Natural killer cell (primary cell): ENCODE measurements around the gene COG5. TPM values are rescaled to one million over a fixed set of nuclear protein-coding genes. Genes with fewer than 3 reads are reported as not detected.
"Not testable (repeated sequence)": the region's sequence is repeated elsewhere in the genome, so short reads cannot be mapped to it uniquely, and the experiment has no call there.

Experiments
- ATAC-seq, 3 donors: fragments of 150-1000 bp in 2 of 3; fragments of 200-7000 bp in 1 of 3; cut with Tn5 transposase; 1 replicate in 1 of 3; 2 replicates in 2 of 3; pipeline ENCODE4 v1.10.0; 2021; ENCODE audit warnings: mild to moderate bottlenecking in 2 of 3, moderate library complexity in 2 of 3
- DNase-seq, 2 donors: peaks; one replicate each; pipeline versions ENCODE4 v3.0.0 to v3.0.0-alpha.2; 2013 to 2021; ENCODE audit warnings: mixed read lengths in 1 of 2
- H3K27ac ChIP-seq: one replicate; pipeline ENCODE4 v1.5.1; 2013; ENCODE audit warnings: mild to moderate bottlenecking, low read length
- H3K27me3 ChIP-seq: one replicate; pipeline ENCODE4 v1.6.1; 2013; ENCODE audit warnings: low read length; ENCODE audit not compliant: control insufficient read depth, insufficient read depth
- H3K36me3 ChIP-seq: one replicate; pipeline ENCODE4 v1.6.1; 2013; ENCODE audit warnings: low read length; ENCODE audit not compliant: control insufficient read depth, insufficient read depth
- H3K4me1 ChIP-seq: one replicate; pipeline ENCODE4 v1.6.1; 2013; ENCODE audit warnings: low read length; ENCODE audit not compliant: control insufficient read depth, insufficient read depth
- H3K4me3 ChIP-seq: one replicate; pipeline ENCODE4 v1.5.1; 2013; ENCODE audit warnings: low read length
- H3K9me3 ChIP-seq: one replicate; pipeline ENCODE4 v1.6.1; 2013; ENCODE audit warnings: low read length; ENCODE audit not compliant: control insufficient read depth, insufficient read depth
- H3K27ac Mint-ChIP-seq, 2 donors: one replicate each; pipeline ENCODE4 v1.8.0; 2022; ENCODE audit warnings: mild to moderate bottlenecking in 2 of 2, mixed read lengths in 2 of 2, moderate library complexity in 1 of 2
- H3K27me3 Mint-ChIP-seq, 2 donors: one replicate each; pipeline ENCODE4 v1.8.0; 2022; ENCODE audit warnings: low read depth in 2 of 2, mixed read lengths in 2 of 2
- H3K36me3 Mint-ChIP-seq: one replicate; pipeline ENCODE4 v1.8.0; 2022; ENCODE audit warnings: mixed read lengths
- H3K4me1 Mint-ChIP-seq, 2 donors: one replicate each; pipeline ENCODE4 v1.8.0; 2022; ENCODE audit warnings: mixed read lengths in 2 of 2
- H3K4me3 Mint-ChIP-seq: one replicate; pipeline ENCODE4 v1.8.0; 2022; ENCODE audit warnings: mild to moderate bottlenecking, moderate library complexity, mixed read lengths
- H3K9me3 Mint-ChIP-seq, 2 donors: one replicate each; pipeline ENCODE4 v1.8.0; 2022; ENCODE audit warnings: mixed read lengths in 2 of 2
- CTCF ChIP-seq: fragments of 200-600 bp; IDR thresholded peaks from one replicate; pipeline ENCODE4 v1.8.0; 2022; ENCODE audit warnings: antibody characterized with exemption
- WGBS: methylation state at CpG from one replicate; pipeline ENCODE4 v1.1.7; 2013; ENCODE audit warnings: missing lambda C conversion rate; ENCODE audit not compliant: insufficient coverage; 5-methylcytosine and 5-hydroxymethylcytosine counted together
- intact Hi-C: fragments of 100-400 bp; cut with micrococcal nuclease; formaldehyde crosslinking; loops from one replicate; pipeline ENCODE4 v1.14.2; 2022
- total RNA-seq, 4 donors: library from RNA; stranded (reverse); fragments of 120-200 nt in 1 of 4; gene quantifications; one replicate each; pipeline versions ENCODE4 v1.2.3 to v1.2.4, GENCODE V29; 2013 to 2022

Gene COG5
- total RNA-seq, 3 donors from 2014 or later (not counting 1 experiment from before 2014, with no cell fraction given): 49.2 to 54.6 (median 54.2) TPM

GRCh38 chr7:107248551-107249316, 315.0 kb downstream of the COG5 start:
- Histone ChIP-seq H3K27me3 (no peaks in the 10 kb centered on the region), H3K36me3 (peaks cover 9% of the 10 kb centered on the region), H3K4me3 (no peak overlapping the region), H3K27ac (no peak overlapping the region), H3K9me3 (no peaks in the 10 kb centered on the region), H3K4me1 (no peaks in the 10 kb centered on the region)
- peaks cover 3 to 5% of the 10 kb centered on the region in 2 donors for H3K4me1 Mint-ChIP-seq
- TF ChIP-seq CTCF: no peak
- no peak overlapping the region for H3K27ac Mint-ChIP-seq
- peaks cover 35% of the 10 kb centered on the region for H3K36me3 Mint-ChIP-seq
- H3K9me3 Mint-ChIP-seq: peaks cover 0 to 2% of the 10 kb centered on the region in 2 donors
- ATAC-seq (no peak), DNase-seq (no peak)
- intact Hi-C loops: no loop called here
- no peaks in the 10 kb centered on the region for H3K27me3 Mint-ChIP-seq
- no peak overlapping the region for H3K4me3 Mint-ChIP-seq
- 98% methylated on average over 5 of the region's 5 CpGs for WGBS

DNA sequence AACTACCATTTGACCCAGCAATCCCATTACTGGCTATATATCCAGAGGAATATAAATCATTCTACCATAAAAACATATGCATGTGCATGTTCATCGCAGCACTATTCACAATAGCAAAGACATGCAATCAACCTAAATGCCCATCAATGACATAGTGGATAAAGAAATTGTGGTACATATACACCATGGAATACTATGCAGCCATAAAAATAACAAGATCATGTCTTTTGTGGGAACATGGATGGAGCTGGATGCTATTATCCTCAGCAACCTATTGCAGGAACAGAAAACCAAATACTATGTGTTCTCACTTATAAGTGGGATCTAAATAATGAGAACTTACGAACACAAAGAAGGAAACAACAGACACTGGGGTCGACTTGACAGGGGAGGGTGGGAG, 316.9 kb downstream of the COG5 start:
- intact Hi-C loops, DNase-seq, H3K4me3 ChIP-seq, H3K4me1 ChIP-seq, H3K9me3 ChIP-seq, ATAC-seq, H3K9me3 Mint-ChIP-seq, H3K4me1 Mint-ChIP-seq, H3K27me3 ChIP-seq, H3K4me3 Mint-ChIP-seq, H3K27me3 Mint-ChIP-seq, H3K27ac Mint-ChIP-seq, H3K27ac ChIP-seq: not testable (repeated sequence)
- H3K36me3 Mint-ChIP-seq: peaks cover 35% of the 10 kb centered on the region
- peaks cover 15% of the 10 kb centered on the region for H3K36me3 ChIP-seq
- no CpG with 5 or more reads among the region's 3 CpGs for WGBS

GRCh38 chr7:107244613-107245012, 319.1 kb downstream of the COG5 start:
- intact Hi-C loops: no loop called here
- no peak overlapping the region for H3K27ac ChIP-seq
- no peak overlapping the region for H3K27ac Mint-ChIP-seq
- no peak overlapping the region for H3K4me3 Mint-ChIP-seq
- no peaks in the 10 kb centered on the region for H3K4me1 ChIP-seq
- no peaks in the 10 kb centered on the region for H3K27me3 ChIP-seq
- H3K4me1 Mint-ChIP-seq: peaks cover 4 to 9% of the 10 kb centered on the region in 2 donors
- ATAC-seq: no peak
- peaks cover 17% of the 10 kb centered on the region for H3K36me3 ChIP-seq
- no peak for DNase-seq
- TF ChIP-seq CTCF: no peak
- no peak overlapping the region for H3K4me3 ChIP-seq
- peaks cover 35% of the 10 kb centered on the region for H3K36me3 Mint-ChIP-seq
- H3K9me3 Mint-ChIP-seq: peaks cover 0 to 2% of the 10 kb centered on the region in 2 donors
- 96% methylated on average over 2 of the region's 2 CpGs for WGBS
- H3K27me3 Mint-ChIP-seq: no peaks in the 10 kb centered on the region
- H3K9me3 ChIP-seq: no peaks in the 10 kb centered on the region

DNA sequence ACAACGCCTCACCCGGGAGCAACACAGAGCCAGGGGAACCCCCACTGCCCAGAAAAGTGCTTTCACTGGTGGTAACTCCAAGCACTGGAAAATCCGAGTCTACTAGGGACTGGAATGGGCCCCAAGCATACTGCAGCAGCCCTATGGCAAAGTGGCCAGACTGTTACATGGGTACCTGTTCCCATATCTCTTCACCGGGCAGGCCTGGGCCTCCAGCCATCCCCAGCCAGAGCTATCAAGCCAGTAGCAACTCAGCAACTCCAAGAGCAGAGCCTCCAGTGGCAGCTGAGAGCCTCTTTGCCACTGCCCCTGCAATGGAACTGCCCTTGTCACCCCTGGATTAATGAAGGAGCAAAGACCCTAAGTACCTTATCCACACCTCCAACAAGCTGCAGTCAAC, 321.5 kb downstream of the COG5 start:
- Mint-ChIP-seq H3K27me3 (no peaks in the 10 kb centered on the region), H3K4me1 (peaks cover 4 to 6% of the 10 kb centered on the region in 2 donors), H3K4me3 (no peak overlapping the region), H3K9me3 (peaks cover 0 to 2% of the 10 kb centered on the region in 2 donors), H3K27ac (no peak overlapping the region), H3K36me3 (peaks cover 29% of the 10 kb centered on the region)
- Histone ChIP-seq H3K9me3 (no peaks in the 10 kb centered on the region), H3K36me3 (peaks cover 16% of the 10 kb centered on the region), H3K4me1 (no peaks in the 10 kb centered on the region), H3K4me3 (no peak overlapping the region), H3K27ac (no peak overlapping the region), H3K27me3 (no peaks in the 10 kb centered on the region)
- no peak for TF ChIP-seq CTCF
- DNase-seq (no peak), ATAC-seq (no peak)
- WGBS: 97% methylated on average over 4 of the region's 4 CpGs
- intact Hi-C loops: no loop called here
